Measurements from ENCODE around the gene TPK1. TPM values are rescaled to one million over a fixed set of nuclear protein-coding genes. Genes with fewer than 3 reads are reported as not detected.

Gene TPK1
- total and polyA plus RNA-seq, 2 of the 4 experiments (the other 2 are of a cell fraction), result 0.38 to 1.8 TPM

- ChIA-PET POLR2A (ENCODE audit: unreplicated experiment) (no interaction called here), CTCF (no interaction called here)
- Histone ChIP-seq H4K8ac (ENCODE audit: low read depth in 2 of 2, low read length in 2 of 2) (no peak overlapping the region), H3K27ac (ENCODE audit: insufficient read depth, low read length) (no peak overlapping the region), H2BK120ac (ENCODE audit: low read depth, low read length) (no peak overlapping the region), H2BK5ac (ENCODE audit: low read depth, low read length, poor library complexity, severe bottlenecking) (no peak overlapping the region), H3K18ac (ENCODE audit: low read depth, low read length) (no peak overlapping the region), H3K79me1 (ENCODE audit: low read depth in 1 of 2, low read length in 2 of 2) (no peaks in the 10 kb centered on the region), H3K4me3 (ENCODE audit: insufficient read depth, low read depth, low read length) (no peak overlapping the region), H3K4ac (ENCODE audit: low read depth, low read length) (no peak overlapping the region), H2AK9ac (replicated peaks; ENCODE audit: low read depth, low read length, poor library complexity) (no peak overlapping the region), H3K23ac (ENCODE audit: low read depth, low read length) (no peak overlapping the region), H2AK5ac (ENCODE audit: low read depth, low read length) (no peak overlapping the region), H2BK20ac (ENCODE audit: low read depth, low read length) (no peak overlapping the region), H2BK15ac (ENCODE audit: low read depth, low read length) (no peak overlapping the region), H4K20me1 (ENCODE audit: insufficient read depth, low read length) (no peaks in the 10 kb centered on the region), H3K36me3 (ENCODE audit: control insufficient read depth, insufficient read depth, low read length) (no peaks in the 10 kb centered on the region), H3K9ac (ENCODE audit: low read depth, low read length) (no peak overlapping the region), H3K27me3 (ENCODE audit: control insufficient read depth, insufficient read depth, low read length) (no peaks in the 10 kb centered on the region), H2AFZ (replicated peaks; ENCODE audit: low read length, poor library complexity) (no peak overlapping the region), H3K9me3 (ENCODE audit: control insufficient read depth, insufficient read depth, low read length) (peaks cover 2% of the 10 kb centered on the region; the same call in 1 of the 2 replicates), H4K5ac (ENCODE audit: low read depth, low read length) (no peak overlapping the region), H4K91ac (ENCODE audit: insufficient read depth, low read depth, low read length) (no peak overlapping the region), H3K56ac (ENCODE audit: extremely low read depth, insufficient read depth, low read length) (no peak overlapping the region), H3K9me1 (ENCODE audit: insufficient read depth, low read length) (no peaks in the 10 kb centered on the region), H3K4me2 (ENCODE audit: low read depth, low read length) (no peak overlapping the region), H3K14ac (replicated peaks; ENCODE audit: low read depth, low read length) (no peak overlapping the region), H3K4me1 (ENCODE audit: control insufficient read depth, insufficient read depth, low read length) (no peaks in the 10 kb centered on the region)
- no CpG with 5 or more reads among the region's 3 CpGs for WGBS, 2 experiments (ENCODE audit: extremely low coverage in 2 of 2, insufficient read length in 1 of 2)
- DNase-seq (no peak), ATAC-seq (ENCODE audit: low read depth) (no peak)
- in situ Hi-C loops (cut with MboI; ENCODE audit: low sequenced_read_pairs) (no loop called here), dilution Hi-C loops (cut with HindIII; ENCODE audit: low sequenced_read_pairs, unreplicated experiment) (no loop called here), intact Hi-C loops (cut with micrococcal nuclease) (no loop called here)
- no peak for TF ChIP-seq BHLHE40 (IDR thresholded peaks at IDR 0.05; ENCODE audit: low read depth, low read length)
- no peak for TF ChIP-seq ELK1 (IDR thresholded peaks at IDR 0.05; ENCODE audit: borderline replicate concordance, low read depth, low read length)
- TF ChIP-seq CHD1 (IDR thresholded peaks at IDR 0.05; ENCODE audit: low read depth, low read length), result no peak
- TF ChIP-seq MXI1 (IDR thresholded peaks at IDR 0.05; ENCODE audit: borderline replicate concordance, low read depth, low read length), result no peak
- TF ChIP-seq, protein P1, sequence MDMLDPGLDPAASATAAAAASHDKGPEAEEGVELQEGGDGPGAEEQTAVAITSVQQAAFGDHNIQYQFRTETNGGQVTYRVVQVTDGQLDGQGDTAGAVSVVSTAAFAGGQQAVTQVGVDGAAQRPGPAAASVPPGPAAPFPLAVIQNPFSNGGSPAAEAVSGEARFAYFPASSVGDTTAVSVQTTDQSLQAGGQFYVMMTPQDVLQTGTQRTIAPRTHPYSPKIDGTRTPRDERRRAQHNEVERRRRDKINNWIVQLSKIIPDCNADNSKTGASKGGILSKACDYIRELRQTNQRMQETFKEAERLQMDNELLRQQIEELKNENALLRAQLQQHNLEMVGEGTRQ (IDR thresholded peaks at IDR 0.05; ENCODE audit: low read depth, low read length), result no peak
- no peak for TF ChIP-seq RFX5 (IDR thresholded peaks at IDR 0.05; ENCODE audit: low read depth, low read length)
- no peak for TF ChIP-seq FOS (IDR thresholded peaks at IDR 0.05; ENCODE audit: low read depth, low read length)
- no peak for TF ChIP-seq RAD21 (IDR thresholded peaks at IDR 0.05; ENCODE audit: low read length)
- no peak for TF ChIP-seq RCOR1 (IDR thresholded peaks at IDR 0.05; ENCODE audit: insufficient replicate concordance, low read length)
- no peak for TF ChIP-seq MAZ (IDR thresholded peaks at IDR 0.05; ENCODE audit: borderline replicate concordance, low read depth, low read length)
- no peak for TF ChIP-seq MAFK (IDR thresholded peaks at IDR 0.05; ENCODE audit: low read depth, low read length)
- no peak for TF ChIP-seq NFE2L2 (IDR thresholded peaks at IDR 0.05; ENCODE audit: low read depth, low read length)
- TF ChIP-seq CEBPB (IDR thresholded peaks at IDR 0.05; ENCODE audit: low read depth, low read length), result no peak
- TF ChIP-seq, protein P2, sequence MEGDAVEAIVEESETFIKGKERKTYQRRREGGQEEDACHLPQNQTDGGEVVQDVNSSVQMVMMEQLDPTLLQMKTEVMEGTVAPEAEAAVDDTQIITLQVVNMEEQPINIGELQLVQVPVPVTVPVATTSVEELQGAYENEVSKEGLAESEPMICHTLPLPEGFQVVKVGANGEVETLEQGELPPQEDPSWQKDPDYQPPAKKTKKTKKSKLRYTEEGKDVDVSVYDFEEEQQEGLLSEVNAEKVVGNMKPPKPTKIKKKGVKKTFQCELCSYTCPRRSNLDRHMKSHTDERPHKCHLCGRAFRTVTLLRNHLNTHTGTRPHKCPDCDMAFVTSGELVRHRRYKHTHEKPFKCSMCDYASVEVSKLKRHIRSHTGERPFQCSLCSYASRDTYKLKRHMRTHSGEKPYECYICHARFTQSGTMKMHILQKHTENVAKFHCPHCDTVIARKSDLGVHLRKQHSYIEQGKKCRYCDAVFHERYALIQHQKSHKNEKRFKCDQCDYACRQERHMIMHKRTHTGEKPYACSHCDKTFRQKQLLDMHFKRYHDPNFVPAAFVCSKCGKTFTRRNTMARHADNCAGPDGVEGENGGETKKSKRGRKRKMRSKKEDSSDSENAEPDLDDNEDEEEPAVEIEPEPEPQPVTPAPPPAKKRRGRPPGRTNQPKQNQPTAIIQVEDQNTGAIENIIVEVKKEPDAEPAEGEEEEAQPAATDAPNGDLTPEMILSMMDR (conservative IDR thresholded peaks at IDR 0.05; ENCODE audit: low read depth, low read length), result no peak
- no peak for TF ChIP-seq POLR2A (IDR thresholded peaks at IDR 0.05; ENCODE audit: low read depth, low read length)
- no peak for TF ChIP-seq SMC3 (IDR thresholded peaks at IDR 0.05; ENCODE audit: low read depth, low read length)
- no TSS peak for BruUV-seq (replicated peaks)
These were observed 354.0 kb downstream of the TPK1 start for GRCh38 chr7:144481833-144482232.
